Measurements from ENCODE around the gene CCNY.

CCNY gene

DNA sequence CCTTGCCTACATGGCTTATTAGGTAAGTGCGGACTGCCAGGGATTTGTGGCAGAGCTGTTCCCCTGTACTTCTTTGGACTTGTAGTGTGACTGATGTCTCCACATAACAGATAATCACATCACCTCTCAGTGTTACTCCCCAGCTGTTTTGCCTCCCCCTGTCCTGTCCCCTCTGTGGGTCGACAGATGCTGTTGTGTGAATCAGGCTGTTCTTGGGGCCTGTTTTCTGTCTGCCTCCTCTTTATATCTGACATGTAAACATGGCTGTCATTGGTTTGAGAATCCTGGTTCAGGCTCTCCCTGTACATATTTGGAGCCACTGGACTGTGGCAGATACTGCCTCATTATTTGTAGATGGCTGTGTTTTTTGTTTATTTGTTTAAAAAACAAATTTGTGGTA lies 22.7 kb downstream of the CCNY start:
- no peak for DNase-seq

DNA sequence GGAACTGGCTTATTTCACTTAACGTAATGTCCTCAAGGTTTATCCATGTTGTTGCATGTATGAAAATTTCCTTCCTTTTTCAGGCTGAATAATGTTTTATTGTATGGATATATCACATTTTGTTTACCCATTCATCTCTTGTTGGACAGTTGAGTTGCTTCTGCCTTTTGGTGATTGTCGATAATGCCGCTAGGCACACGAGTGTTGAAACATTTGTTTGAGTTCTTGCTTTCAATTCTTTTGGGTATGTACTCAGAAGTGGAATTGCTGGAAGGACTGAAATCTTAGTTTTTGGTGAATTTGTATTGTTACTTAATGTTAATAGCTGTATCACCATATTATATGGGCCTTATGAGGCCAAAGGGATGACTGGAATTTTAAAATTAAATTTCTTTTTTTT lies 23.6 kb downstream of the CCNY start:
- DNase-seq: no peak

DNA sequence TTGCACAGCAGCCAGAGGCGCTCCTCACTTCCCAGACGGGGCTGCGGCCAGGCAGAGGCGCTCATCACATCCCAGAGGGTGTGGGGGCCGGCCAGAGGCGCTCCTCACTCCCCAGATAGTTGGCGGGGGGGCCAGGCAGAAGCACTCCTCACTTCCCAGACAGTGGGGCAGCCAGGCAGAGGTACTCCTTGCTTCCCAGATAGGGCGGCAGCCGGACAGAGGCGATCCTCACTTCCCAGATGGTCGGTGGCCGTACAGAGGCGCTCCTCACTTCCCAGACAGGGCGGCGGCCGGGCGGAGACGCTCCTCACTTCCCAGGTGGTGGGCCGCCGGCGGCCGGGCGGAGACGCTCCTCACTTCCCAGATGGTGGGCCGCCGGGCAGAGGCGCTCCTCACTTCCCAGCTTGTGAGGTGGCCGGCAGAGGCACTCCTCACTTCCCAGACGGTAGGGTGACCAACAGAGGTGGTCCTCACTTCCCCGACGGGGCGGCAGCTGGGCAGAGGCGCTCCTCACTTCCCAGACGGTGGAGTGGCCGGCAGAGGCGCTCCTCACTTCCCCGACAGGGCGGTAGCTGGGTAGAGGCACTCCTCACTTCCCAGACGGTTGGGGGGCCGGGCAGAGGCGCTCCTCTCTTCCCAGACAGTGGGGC lies 26.5 kb downstream of the CCNY start:
- DNase-seq: no peak

GRCh38 chr10:35363587-35363986 lies 27.3 kb downstream of the CCNY start:
- no peak for DNase-seq

DNA sequence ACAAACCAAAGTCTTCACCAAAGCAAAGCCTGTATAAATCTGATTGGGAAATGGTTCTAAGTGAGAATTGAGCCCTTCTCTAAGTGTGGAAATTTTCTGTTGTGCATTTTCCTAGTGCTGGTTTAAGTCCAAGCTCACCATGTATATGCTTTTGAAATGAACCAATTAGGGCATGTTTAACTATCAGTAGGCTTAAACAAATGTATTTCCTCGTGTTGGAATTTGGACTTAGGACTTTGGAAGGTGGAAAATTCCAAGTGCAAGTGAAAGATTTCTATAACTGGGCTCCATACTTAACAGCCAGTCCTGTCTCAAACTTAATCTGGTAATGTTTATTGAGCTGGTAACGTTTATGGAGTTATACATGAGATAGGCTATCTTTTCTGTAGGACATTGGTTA lies 28.5 kb downstream of the CCNY start:
- no peak for DNase-seq

DNA sequence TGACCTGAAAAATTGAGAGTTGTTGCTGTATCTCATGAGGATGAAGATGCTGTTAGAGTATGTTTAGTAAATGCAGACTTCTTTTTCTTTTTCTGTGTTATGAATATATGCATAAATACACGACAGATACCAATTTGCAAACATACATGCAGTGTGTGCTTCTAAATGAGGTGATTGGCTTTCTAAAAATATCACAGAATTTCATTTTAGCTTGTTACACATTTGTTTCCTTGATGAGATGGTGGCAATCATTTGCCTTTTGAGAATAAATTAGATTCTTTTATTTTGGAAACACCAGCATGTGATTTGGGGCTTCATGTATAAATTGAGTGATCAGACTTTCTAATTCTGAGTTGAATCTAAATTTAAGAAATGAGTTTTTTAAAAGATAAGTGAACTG lies 29.7 kb downstream of the CCNY start:
- DNase-seq: no peak

- no peak for DNase-seq
These were observed 31.0 kb downstream of the CCNY start for GRCh38 chr10:35367107-35367859.

GRCh38 chr10:35367982-35368381 lies 31.7 kb downstream of the CCNY start:
- DNase-seq: no peak

- DNase-seq: no peak
These were observed 32.3 kb downstream of the CCNY start for GRCh38 chr10:35368485-35369048.

DNA sequence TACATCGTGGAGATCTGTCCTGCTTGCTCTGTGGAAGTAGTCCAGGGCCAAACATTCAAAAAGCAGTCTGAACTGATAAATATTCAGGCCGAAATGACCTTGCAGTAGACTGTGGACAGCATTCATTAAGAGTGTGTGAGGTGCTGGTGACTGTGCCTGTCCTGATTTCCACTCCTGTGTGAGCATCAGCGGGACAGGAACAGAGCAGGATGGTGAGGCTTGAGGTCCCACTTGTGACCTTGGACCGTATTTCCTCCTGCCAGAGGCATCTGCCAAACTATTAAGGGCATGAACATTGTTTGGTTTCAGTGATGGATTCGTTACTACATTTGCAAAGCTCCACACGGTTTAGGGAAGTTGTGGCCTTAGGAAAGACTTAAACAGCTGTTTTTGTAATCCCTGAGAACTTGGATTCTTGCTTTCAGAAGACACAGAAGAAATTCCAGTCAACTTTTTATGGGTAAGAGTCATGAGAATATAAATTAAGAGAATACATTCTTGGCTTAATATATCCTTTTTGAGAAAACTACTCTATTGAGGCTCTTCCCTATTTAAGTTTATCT lies 32.8 kb downstream of the CCNY start:
- no peak for DNase-seq

- no peak for DNase-seq
These were observed 35.4 kb downstream of the CCNY start for GRCh38 chr10:35371731-35372130.

DNA sequence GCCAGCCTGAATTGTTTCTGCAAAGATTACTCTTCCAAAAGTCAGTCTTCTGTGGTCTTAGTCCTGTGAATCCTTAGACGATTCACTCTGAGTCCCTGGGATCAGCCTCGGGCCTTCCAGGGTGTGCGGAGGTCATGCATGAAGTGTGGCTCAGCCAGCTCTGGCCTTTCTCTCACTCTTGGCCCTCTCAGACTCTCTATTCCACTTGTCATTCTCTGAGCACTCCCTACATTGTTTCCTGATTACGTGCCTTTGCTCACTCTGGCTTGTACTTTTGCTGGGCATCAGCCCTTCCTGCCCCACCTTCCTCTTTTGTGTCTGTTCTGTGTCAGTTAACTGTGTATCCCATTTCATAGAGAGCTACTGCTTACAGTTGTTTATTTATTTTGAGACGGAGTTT lies 36.0 kb downstream of the CCNY start:
- DNase-seq: no peak

DNA sequence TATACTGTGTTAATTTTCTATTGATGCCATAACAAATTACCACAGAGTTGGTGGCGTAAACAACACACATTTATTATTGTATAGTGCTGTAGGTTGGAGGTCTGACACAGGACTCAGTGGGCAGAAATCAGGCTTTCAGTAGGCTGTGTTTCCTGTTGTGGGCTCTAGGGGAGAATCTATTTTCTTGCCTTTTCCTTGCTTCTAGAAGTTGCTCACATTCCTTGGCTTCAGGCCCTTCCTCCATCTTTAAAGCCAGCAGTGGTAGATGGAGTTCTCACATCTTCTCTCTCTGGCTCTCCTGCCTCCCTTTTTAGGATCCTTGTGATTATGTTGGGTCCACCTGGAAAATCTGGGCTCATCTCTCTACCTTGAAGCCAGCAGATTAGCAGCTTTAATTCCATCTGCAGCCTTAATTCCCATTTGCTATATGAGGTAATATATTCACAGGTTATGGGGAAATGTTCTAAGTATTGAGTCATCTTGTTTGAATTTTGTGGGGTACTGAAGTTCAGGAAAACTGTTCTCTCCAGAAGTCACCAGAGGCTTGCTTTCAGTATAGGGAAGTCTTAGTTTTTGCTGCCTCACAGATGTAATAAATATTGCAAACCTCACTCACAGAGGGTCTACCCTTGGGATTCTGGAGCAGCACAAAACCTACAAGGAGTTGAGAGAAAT lies 38.9 kb downstream of the CCNY start:
- DNase-seq: no peak

- DNase-seq: no peak
These were observed 40.9 kb downstream of the CCNY start for GRCh38 chr10:35377050-35377728.

DNA sequence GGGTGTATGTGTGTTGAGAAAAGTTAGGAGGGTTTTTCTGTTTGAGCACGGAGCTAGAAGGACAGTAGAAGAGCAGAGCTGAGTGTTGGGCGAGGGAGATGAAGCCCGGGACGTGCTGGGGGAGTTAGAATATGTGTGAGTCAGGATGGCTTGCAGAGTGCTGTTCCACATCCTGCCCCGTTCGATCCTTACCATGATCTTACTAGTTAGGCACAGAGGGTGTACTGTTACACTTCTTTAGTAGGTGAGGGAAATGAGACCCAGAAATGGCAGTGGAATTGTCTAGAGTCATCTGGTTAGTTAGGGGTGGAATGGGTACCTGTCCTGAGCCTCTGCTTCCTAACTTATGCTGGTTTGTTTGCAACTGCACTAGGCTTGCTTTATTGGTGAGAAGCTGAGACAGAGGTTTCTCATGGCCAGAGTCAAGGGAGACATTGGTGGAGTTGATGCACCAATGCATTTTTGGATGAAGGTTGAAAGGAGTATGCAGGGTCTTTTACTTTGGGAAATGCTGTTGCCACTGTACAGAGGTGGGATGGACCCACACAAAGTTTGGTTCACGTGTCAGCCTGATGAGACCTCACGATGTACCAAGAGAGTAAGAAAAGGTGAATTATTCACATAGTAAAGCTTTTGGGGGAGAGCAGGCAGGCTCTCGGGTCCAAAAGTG lies 42.4 kb downstream of the CCNY start:
- no peak for DNase-seq

- DNase-seq: no peak
These were observed 43.2 kb downstream of the CCNY start for GRCh38 chr10:35379226-35380137.

GRCh38 chr10:35382096-35382495 lies 45.8 kb downstream of the CCNY start:
- no peak for DNase-seq

DNA sequence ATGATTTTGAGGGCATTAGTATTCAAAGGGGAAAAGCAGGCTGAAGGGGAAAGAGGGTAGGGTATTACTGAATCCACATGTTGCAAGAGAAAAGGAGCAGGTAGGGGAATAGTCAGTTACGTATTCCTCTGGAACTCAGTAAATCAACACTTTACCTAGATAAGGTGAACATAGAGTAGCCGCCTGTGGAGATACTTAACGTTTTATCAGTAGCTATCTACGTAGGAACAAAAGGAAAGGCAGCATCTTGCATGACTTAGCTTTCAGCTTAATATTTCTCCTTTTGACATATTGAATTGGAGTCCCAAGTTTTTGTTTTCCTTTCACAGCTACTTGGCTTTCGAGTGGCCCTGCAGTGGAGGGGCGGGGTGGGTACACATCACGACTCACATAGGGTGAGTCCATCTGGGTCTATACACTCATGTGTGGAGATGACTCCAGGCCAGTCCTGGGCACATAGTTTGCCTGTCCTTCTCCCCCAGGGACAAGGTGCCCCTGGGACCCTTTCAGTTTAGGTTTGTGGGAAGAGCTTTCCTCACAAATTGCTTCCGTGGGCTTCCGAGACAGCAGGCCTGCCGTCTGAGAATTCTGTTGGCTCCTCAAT lies 48.1 kb downstream of the CCNY start:
- DNase-seq: no peak

- no peak for DNase-seq
These were observed 50.4 kb downstream of the CCNY start for GRCh38 chr10:35386594-35387174.

- DNase-seq: no peak
These were observed 51.5 kb downstream of the CCNY start for GRCh38 chr10:35387768-35388167.

Data from cortex of kidney (tissue), 1 donor.